Activated B cell treated with CpG ODN at 0.5 μM for 24 hours (primary cell): Measurements from ENCODE around the gene INSIG1. TPM values are rescaled to one million over a fixed set of nuclear protein-coding genes. Genes with fewer than 3 reads are reported as not detected.

Experiments
- ATAC-seq: fragments of 200-7000 bp; cut with Tn5 transposase; one replicate; pipeline ENCODE4 v1.10.0; 2021; ENCODE audit warnings: low read depth, mild to moderate bottlenecking, moderate library complexity
- CTCF ChIA-PET: fragments of 350-600 bp; sonication (Branson Sonifier 250); formaldehyde crosslinking; loops from one replicate; lab custom pipeline; 2021; ENCODE audit warnings: antibody characterized with exemption; lab: Charles Lee
- POLR2A ChIA-PET: fragments of 350-600 bp; sonication (Branson Sonifier 250); formaldehyde crosslinking; loops from one replicate; lab custom pipeline; 2021; ENCODE audit warnings: antibody characterized with exemption; lab: Charles Lee
- DNase-seq: peaks from one replicate; pipeline ENCODE4 v3.0.0; 2022
- H3K27ac Mint-ChIP-seq: one replicate; pipeline ENCODE4 v1.8.0; 2020; ENCODE audit warnings: mixed read lengths
- H3K27me3 Mint-ChIP-seq: one replicate; pipeline ENCODE4 v1.8.0; 2021; ENCODE audit warnings: mixed read lengths
- H3K36me3 Mint-ChIP-seq: one replicate; pipeline ENCODE4 v1.8.0; 2021; ENCODE audit warnings: low read depth, mixed read lengths
- H3K4me1 Mint-ChIP-seq: one replicate; pipeline ENCODE4 v1.8.0; 2021; ENCODE audit warnings: mixed read lengths
- H3K4me3 Mint-ChIP-seq: one replicate; pipeline ENCODE4 v1.8.0; 2020; ENCODE audit warnings: mild to moderate bottlenecking, mixed read lengths
- H3K9me3 Mint-ChIP-seq: one replicate; pipeline ENCODE4 v1.8.0; 2020; ENCODE audit warnings: mixed read lengths
- CTCF ChIP-seq: fragments of 200-600 bp; IDR thresholded peaks from one replicate; pipeline ENCODE4 v1.8.0; 2022; ENCODE audit warnings: antibody characterized with exemption, mild to moderate bottlenecking
- intact Hi-C: fragments of 100-400 bp; cut with micrococcal nuclease; formaldehyde crosslinking; loops from one replicate; pipeline ENCODE4 v1.15.1; 2024
- total RNA-seq: library from RNA; stranded (reverse); gene quantifications from 2 replicates; pipeline ENCODE4 v1.2.3, GENCODE V29; 2022

The INSIG1 gene
- total RNA-seq, 1 donor from 2014 or later: 79.6 TPM

- POLR2A ChIA-PET: no interaction called here
- no peaks in the 10 kb centered on the region for H3K36me3 Mint-ChIP-seq
- ATAC-seq: no peak
These were observed 59.9 kb downstream of the INSIG1 start for GRCh38 chr7:155357573-155358041.

GRCh38 chr7:155358066-155358947 lies 60.6 kb downstream of the INSIG1 start:
- POLR2A ChIA-PET: no interaction called here
- no peak overlapping the region for H3K4me3 Mint-ChIP-seq
- ATAC-seq: no peak

More at GRCh38 chr7:155357573-155358041, 59.9 kb downstream of the INSIG1 start:
- Mint-ChIP-seq H3K27ac (no peak overlapping the region), H3K27me3 (peaks cover 19% of the 10 kb centered on the region), H3K4me3 (no peak overlapping the region), H3K4me1 (peaks cover 39% of the 10 kb centered on the region), H3K9me3 (no peaks in the 10 kb centered on the region)
- CTCF ChIA-PET: interaction anchor here (1.7 kb wide), 1 partner anchor 176 kb away, joined by 4 read pairs; no protein-coding TSS in a partner anchor
- no peak for DNase-seq
- intact Hi-C loops: no loop called here
- no peak for TF ChIP-seq CTCF

GRCh38 chr7:155358948-155359712 lies 61.5 kb downstream of the INSIG1 start:
- POLR2A ChIA-PET: no interaction called here
- TF ChIP-seq CTCF: no peak
- intact Hi-C loops: no loop called here
- Mint-ChIP-seq H3K27me3 (peaks cover 21% of the 10 kb centered on the region), H3K4me1 (peaks cover 53% of the 10 kb centered on the region), H3K9me3 (no peaks in the 10 kb centered on the region), H3K36me3 (no peaks in the 10 kb centered on the region), H3K27ac (no peak overlapping the region), H3K4me3 (no peak overlapping the region)
- ATAC-seq (no peak), DNase-seq (no peak)
- CTCF ChIA-PET: no interaction called here

More at GRCh38 chr7:155358066-155358947, 60.6 kb downstream of the INSIG1 start:
- Mint-ChIP-seq H3K9me3 (no peaks in the 10 kb centered on the region), H3K27me3 (peaks cover 19% of the 10 kb centered on the region), H3K27ac (no peak overlapping the region), H3K4me1 (peaks cover 45% of the 10 kb centered on the region), H3K36me3 (no peaks in the 10 kb centered on the region)
- intact Hi-C loops: no loop called here
- no peak for DNase-seq
- TF ChIP-seq CTCF: no peak
- CTCF ChIA-PET: no interaction called here

Other genes with a start within 250 kb of the INSIG1 start
- not detected in 2 replicates for gene HTR5A, start 227.6 kb upstream of the INSIG1 start, total RNA-seq
- gene EN2, start 160.3 kb downstream of the INSIG1 start, total RNA-seq: not detected in 2 replicates
- not detected in 2 replicates for gene CNPY1, start 248.7 kb downstream of the INSIG1 start, total RNA-seq